ENCODE data around the gene TBX18. TPM values are rescaled to one million over a fixed set of nuclear protein-coding genes. Genes with fewer than 3 reads are reported as not detected.

TBX18 gene
- total RNA-seq, 1 experiment from 2014 or later = 14.4 TPM

GRCh38 chr6:84762220-84763002, 2.0 kb downstream of the TBX18 start:
- DNase-seq (ENCODE audit: low read depth, low spot score) = no peak
- no peaks in the 10 kb centered on the region for H4K20me1 ChIP-seq (ENCODE audit: insufficient read depth)
- BruUV-seq (replicated peaks) = no TSS peak
- RAD21 ChIA-PET (ENCODE audit: low non-redundant PET in 1 of 2, low total read pairs in 2 of 2, uncharacterized antibody in 2 of 2, unreplicated experiment in 2 of 2) = no interaction called here
- H3K4me1 ChIP-seq (ENCODE audit: control insufficient read depth in 1 of 2, insufficient read depth in 2 of 2, low read length in 2 of 2) = peaks cover 0 to 6% of the 10 kb centered on the region in 2 experiments; a peak in 2 of 4 replicates
- no peaks in the 10 kb centered on the region for H3K9me3 ChIP-seq (ENCODE audit: control insufficient read depth in 1 of 2, insufficient read depth in 1 of 2, low read depth in 1 of 2, low read length in 2 of 2)
- H3K27ac ChIP-seq (ENCODE audit: low read depth, low read length) = peak overlapping the region; percentile 82
- H3K27me3 ChIP-seq (ENCODE audit: insufficient read depth, low read length) = no peaks in the 10 kb centered on the region
- no peak for TF ChIP-seq CEBPB (IDR thresholded peaks at IDR 0.05; ENCODE audit: low read depth)
- peak in 2 of 3 experiments; percentile 12 to 22; a peak in 1 of 6 replicates for TF ChIP-seq CTCF (IDR thresholded peaks at IDR 0.05 in 2 of 3, conservative IDR thresholded peaks at IDR 0.05 in 1 of 3; ENCODE audit: borderline replicate concordance in 1 of 3, insufficient read depth in 1 of 3, low read depth in 2 of 3, low read length in 2 of 3)
- CTCF ChIA-PET = interaction anchor here (1.7 to 2.1 kb wide), 2 partner anchors 12 to 340 kb away, joined by 7 to 10 read pairs; no protein-coding TSS in a partner anchor
- H3K9ac ChIP-seq (ENCODE audit: low read length) = peak overlapping the region; percentile 77
- peak; percentile 11; the same call in 1 of the 2 replicates for ATAC-seq
- H3K4me2 ChIP-seq (ENCODE audit: low read length) = peak overlapping the region; percentile 77
- no peak overlapping the region for H2AFZ ChIP-seq (ENCODE audit: low read depth, low read length, poor library complexity, severe bottlenecking)
- H3K36me3 ChIP-seq (ENCODE audit: control insufficient read depth in 1 of 2, insufficient read depth in 2 of 2, low read length in 2 of 2) = no peaks in the 10 kb centered on the region
- peak overlapping the region; percentile 53 to 68 for H3K4me3 ChIP-seq (replicated peaks in 1 of 2; ENCODE audit: low read depth in 1 of 2, low read length in 2 of 2)
- peaks cover 30% of the 10 kb centered on the region for H3K79me2 ChIP-seq (ENCODE audit: insufficient read depth, low read length)
- POLR2A ChIA-PET = interaction anchor here (1.6 kb wide), 1 partner anchor 11 kb away, joined by 6 read pairs; no protein-coding TSS in a partner anchor
- no peaks in the 10 kb centered on the region for H3K9me2 ChIP-seq (ENCODE audit: insufficient read depth)
- intact Hi-C loops (cut with micrococcal nuclease) = no loop called here

GRCh38 chr6:84758486-84758885, 5.9 kb downstream of the TBX18 start:
- ChIA-PET CTCF (no interaction called here), RAD21 (ENCODE audit: low non-redundant PET in 1 of 2, low total read pairs in 2 of 2, uncharacterized antibody in 2 of 2, unreplicated experiment in 2 of 2) (no interaction called here), POLR2A (no interaction called here)
- Histone ChIP-seq H4K20me1 (ENCODE audit: insufficient read depth) (no peaks in the 10 kb centered on the region), H3K4me2 (ENCODE audit: low read length) (no peak overlapping the region), H3K9me3 (ENCODE audit: control insufficient read depth in 1 of 2, insufficient read depth in 1 of 2, low read depth in 1 of 2, low read length in 2 of 2) (no peaks in the 10 kb centered on the region), H3K9me2 (ENCODE audit: insufficient read depth) (no peaks in the 10 kb centered on the region), H3K79me2 (ENCODE audit: insufficient read depth, low read length) (peaks cover 30% of the 10 kb centered on the region), H3K4me1 (ENCODE audit: control insufficient read depth in 1 of 2, insufficient read depth in 2 of 2, low read length in 2 of 2) (no peaks in the 10 kb centered on the region), H3K4me3 (replicated peaks in 1 of 2; ENCODE audit: low read depth in 1 of 2, low read length in 2 of 2) (no peak overlapping the region), H3K36me3 (ENCODE audit: control insufficient read depth in 1 of 2, insufficient read depth in 2 of 2, low read length in 2 of 2) (no peaks in the 10 kb centered on the region), H3K27me3 (ENCODE audit: insufficient read depth, low read length) (no peaks in the 10 kb centered on the region), H2AFZ (ENCODE audit: low read depth, low read length, poor library complexity, severe bottlenecking) (no peak overlapping the region), H3K27ac (ENCODE audit: low read depth, low read length) (no peak overlapping the region), H3K9ac (ENCODE audit: low read length) (no peak overlapping the region)
- DNase-seq (ENCODE audit: low read depth, low spot score) (no peak), ATAC-seq (no peak)
- BruUV-seq (replicated peaks) = no TSS peak
- intact Hi-C loops (cut with micrococcal nuclease) = no loop called here
- no peak for TF ChIP-seq TCF7L2 (IDR thresholded peaks at IDR 0.05; ENCODE audit: borderline replicate concordance, extremely low read depth, insufficient read depth, insufficient read length)
- TF ChIP-seq SIN3A (IDR thresholded peaks at IDR 0.05; ENCODE audit: low read depth) = no peak
- TF ChIP-seq JUND (IDR thresholded peaks at IDR 0.05) = no peak
- no peak for TF ChIP-seq POLR2AphosphoS5 (IDR thresholded peaks at IDR 0.05; ENCODE audit: low read depth, low read length)
- TF ChIP-seq ZFX (IDR thresholded peaks at IDR 0.05) = no peak
- TF ChIP-seq REST (IDR thresholded peaks at IDR 0.05; ENCODE audit: low read depth) = no peak
- TF ChIP-seq CEBPB (IDR thresholded peaks at IDR 0.05; ENCODE audit: low read depth) = no peak
- TF ChIP-seq SP1 (IDR thresholded peaks at IDR 0.05; ENCODE audit: low read depth) = no peak
- no peak for TF ChIP-seq ELF1 (IDR thresholded peaks at IDR 0.05; ENCODE audit: borderline replicate concordance, low read depth)
- TF ChIP-seq EZH2phosphoT487 (IDR thresholded peaks at IDR 0.05; ENCODE audit: borderline replicate concordance) = no peak
- TF ChIP-seq EGR1 (IDR thresholded peaks at IDR 0.05; ENCODE audit: low read depth) = no peak
- TF ChIP-seq MAX (IDR thresholded peaks at IDR 0.05) = no peak
- TF ChIP-seq SRF (IDR thresholded peaks at IDR 0.05; ENCODE audit: low read depth) = no peak
- TF ChIP-seq FOSL1 (IDR thresholded peaks at IDR 0.05; ENCODE audit: low read depth) = no peak

Data from HCT116 (cell line).